HG02623 (cell line): ENCODE results near the gene LRBA.

ENCODE experiments used
- ATAC-seq: cut with Tn5 transposase; IDR thresholded peaks from one replicate; pipeline ENCODE4 v1.9.1; 2021; ENCODE audit warnings: moderate library complexity; ENCODE audit not compliant: unreplicated experiment

Gene LRBA

GRCh38 chr4:150816491-150816890 is 198.6 kb downstream of the LRBA start:
- no peak for ATAC-seq

GRCh38 chr4:150814873-150815272 is 200.2 kb downstream of the LRBA start:
- ATAC-seq = no peak

- ATAC-seq = no peak
These were observed 209.7 kb downstream of the LRBA start for GRCh38 chr4:150805183-150806025.

- ATAC-seq = no peak
These were observed 213.3 kb downstream of the LRBA start for GRCh38 chr4:150801833-150802232.

- ATAC-seq = no peak
These were observed 215.9 kb downstream of the LRBA start for GRCh38 chr4:150799207-150799606.

GRCh38 chr4:150794706-150795105 is 220.4 kb downstream of the LRBA start:
- ATAC-seq = no peak

- ATAC-seq = no peak
These were observed 225.2 kb downstream of the LRBA start for GRCh38 chr4:150789864-150790263.

- ATAC-seq = no peak
These were observed 230.1 kb downstream of the LRBA start for GRCh38 chr4:150784939-150785338.

- ATAC-seq = no peak
These were observed 230.8 kb downstream of the LRBA start for GRCh38 chr4:150784305-150784704.

GRCh38 chr4:150782921-150783320 is 232.2 kb downstream of the LRBA start:
- no peak for ATAC-seq

GRCh38 chr4:150782311-150782710 is 232.8 kb downstream of the LRBA start:
- ATAC-seq = no peak

GRCh38 chr4:150781191-150781590 is 233.9 kb downstream of the LRBA start:
- no peak for ATAC-seq

- no peak for ATAC-seq
These were observed 235.4 kb downstream of the LRBA start for GRCh38 chr4:150779707-150780106.

GRCh38 chr4:150773729-150774449 is 241.2 kb downstream of the LRBA start:
- ATAC-seq = no peak

GRCh38 chr4:150773032-150773431 is 242.1 kb downstream of the LRBA start:
- no peak for ATAC-seq

GRCh38 chr4:150771382-150771781 is 243.7 kb downstream of the LRBA start:
- ATAC-seq = no peak

- no peak for ATAC-seq
These were observed 245.2 kb downstream of the LRBA start for GRCh38 chr4:150769845-150770244.

GRCh38 chr4:150769248-150769647 is 245.8 kb downstream of the LRBA start:
- ATAC-seq = no peak

- no peak for ATAC-seq
These were observed 246.6 kb downstream of the LRBA start for GRCh38 chr4:150768497-150768896.

- ATAC-seq = no peak
These were observed 249.9 kb downstream of the LRBA start for GRCh38 chr4:150765216-150765615.

GRCh38 chr4:150751648-150752047 is 263.4 kb downstream of the LRBA start:
- ATAC-seq = no peak

- ATAC-seq = no peak
These were observed 264.3 kb downstream of the LRBA start for GRCh38 chr4:150750824-150751223.
